Left ventricle myocardium inferior (tissue), 1 donor: ENCODE measurements around the gene PPP1R15B. TPM values are rescaled to one million over a fixed set of nuclear protein-coding genes. Genes with fewer than 3 reads are reported as not detected.

Source experiments
- DNase-seq: peaks from one replicate; pipeline ENCODE4 v3.0.0-alpha.2; 2020
- H3K27ac ChIP-seq: fragments of 200-600 bp; replicated peaks from 2 replicates; pipeline ENCODE4 v1.8.0; 2021
- H3K27me3 ChIP-seq: fragments of 200-600 bp; 2 replicates; pipeline ENCODE4 v1.8.0; 2021; ENCODE audit warnings: low read depth
- H3K36me3 ChIP-seq: fragments of 200-600 bp; 2 replicates; pipeline ENCODE4 v1.8.0; 2021
- H3K4me1 ChIP-seq: fragments of 200-600 bp; 2 replicates; pipeline ENCODE4 v1.8.0; 2021
- H3K4me3 ChIP-seq: fragments of 200-600 bp; 2 replicates; pipeline ENCODE4 v1.8.0; 2021; ENCODE audit warnings: mild to moderate bottlenecking, moderate library complexity
- H3K9me3 ChIP-seq: fragments of 200-600 bp; replicated peaks from 2 replicates; pipeline ENCODE4 v1.8.0; 2021
- intact Hi-C: fragments of 100-400 bp; cut with micrococcal nuclease; formaldehyde crosslinking; loops from one replicate; pipeline ENCODE4 v1.11.0; 2022
- total RNA-seq: library from RNA; stranded (reverse); fragmentation: NEBNext Ultra II Directional; extraction: Animal tissue kit (Norgen Biotek cat#: 25700); gene quantifications from one replicate; pipeline ENCODE4 v1.2.1, GENCODE V29; 2021
- TF ChIP-seq, protein P1 (sequence below): fragments of 200-600 bp; IDR thresholded peaks from 2 replicates; pipeline ENCODE4 v1.8.0; 2021; ENCODE audit warnings: antibody characterized with exemption, mild to moderate bottlenecking, borderline replicate concordance
- donor health status: DM: no; HTN: yes; CAD: no; lungs with severe emphysema.

PPP1R15B gene
- total RNA-seq, 1 donor from 2014 or later: 20.5 TPM

DNA sequence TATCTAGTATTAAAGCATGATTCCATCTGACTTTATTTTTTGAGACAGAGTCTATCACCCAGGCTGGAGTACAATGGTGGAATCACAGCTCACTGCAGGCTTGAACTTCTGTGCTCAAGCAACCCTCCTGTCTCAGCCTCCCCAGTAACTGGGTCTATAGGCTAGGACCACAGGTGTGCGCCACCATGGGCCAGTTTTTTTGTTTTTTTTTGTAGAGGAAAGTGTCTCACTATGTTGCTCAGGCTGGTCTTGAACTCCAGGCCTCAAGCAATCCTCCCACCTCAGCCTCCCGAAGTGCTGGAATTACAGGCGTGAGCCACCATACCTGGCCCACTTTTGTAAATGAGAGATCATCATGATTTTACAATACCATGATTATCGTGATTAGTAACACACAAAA lies 9.2 kb downstream of the PPP1R15B start:
- no peak overlapping the region for H3K4me3 ChIP-seq
- H3K27me3 ChIP-seq: no peaks in the 10 kb centered on the region
- intact Hi-C loops: no loop called here
- DNase-seq: no peak
- peaks cover 41% of the 10 kb centered on the region for H3K4me1 ChIP-seq
- H3K36me3 ChIP-seq: peaks cover 70% of the 10 kb centered on the region
- H3K27ac ChIP-seq: no peak overlapping the region
- TF ChIP-seq, protein P1, sequence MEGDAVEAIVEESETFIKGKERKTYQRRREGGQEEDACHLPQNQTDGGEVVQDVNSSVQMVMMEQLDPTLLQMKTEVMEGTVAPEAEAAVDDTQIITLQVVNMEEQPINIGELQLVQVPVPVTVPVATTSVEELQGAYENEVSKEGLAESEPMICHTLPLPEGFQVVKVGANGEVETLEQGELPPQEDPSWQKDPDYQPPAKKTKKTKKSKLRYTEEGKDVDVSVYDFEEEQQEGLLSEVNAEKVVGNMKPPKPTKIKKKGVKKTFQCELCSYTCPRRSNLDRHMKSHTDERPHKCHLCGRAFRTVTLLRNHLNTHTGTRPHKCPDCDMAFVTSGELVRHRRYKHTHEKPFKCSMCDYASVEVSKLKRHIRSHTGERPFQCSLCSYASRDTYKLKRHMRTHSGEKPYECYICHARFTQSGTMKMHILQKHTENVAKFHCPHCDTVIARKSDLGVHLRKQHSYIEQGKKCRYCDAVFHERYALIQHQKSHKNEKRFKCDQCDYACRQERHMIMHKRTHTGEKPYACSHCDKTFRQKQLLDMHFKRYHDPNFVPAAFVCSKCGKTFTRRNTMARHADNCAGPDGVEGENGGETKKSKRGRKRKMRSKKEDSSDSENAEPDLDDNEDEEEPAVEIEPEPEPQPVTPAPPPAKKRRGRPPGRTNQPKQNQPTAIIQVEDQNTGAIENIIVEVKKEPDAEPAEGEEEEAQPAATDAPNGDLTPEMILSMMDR: no peak
- H3K9me3 ChIP-seq: no peaks in the 10 kb centered on the region

DNA sequence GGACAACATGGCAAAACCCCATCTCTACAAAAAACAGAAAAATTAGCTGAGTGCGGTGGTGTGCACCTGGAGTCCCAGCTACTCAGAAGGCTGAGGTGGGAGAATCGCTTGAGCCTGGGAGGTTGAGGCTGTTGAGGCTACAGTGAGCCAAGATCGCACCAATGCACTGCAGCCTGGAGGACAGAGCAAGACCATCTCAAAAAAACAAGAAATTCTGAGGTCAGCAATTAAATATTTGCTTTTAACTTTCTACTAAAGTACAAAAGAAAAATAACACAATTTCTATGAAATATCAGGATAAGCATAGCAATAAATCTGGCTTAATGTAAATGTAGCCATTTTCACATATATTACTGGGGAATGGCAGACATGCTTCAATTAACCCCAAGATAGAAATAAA lies 9.9 kb downstream of the PPP1R15B start:
- H3K9me3 ChIP-seq: no peaks in the 10 kb centered on the region
- DNase-seq: no peak
- intact Hi-C loops: no loop called here
- H3K27ac ChIP-seq: no peak overlapping the region
- peaks cover 34% of the 10 kb centered on the region for H3K4me1 ChIP-seq
- peaks cover 70% of the 10 kb centered on the region for H3K36me3 ChIP-seq
- no peaks in the 10 kb centered on the region for H3K27me3 ChIP-seq
- no peak overlapping the region for H3K4me3 ChIP-seq
- TF ChIP-seq, protein P1: no peak

DNA sequence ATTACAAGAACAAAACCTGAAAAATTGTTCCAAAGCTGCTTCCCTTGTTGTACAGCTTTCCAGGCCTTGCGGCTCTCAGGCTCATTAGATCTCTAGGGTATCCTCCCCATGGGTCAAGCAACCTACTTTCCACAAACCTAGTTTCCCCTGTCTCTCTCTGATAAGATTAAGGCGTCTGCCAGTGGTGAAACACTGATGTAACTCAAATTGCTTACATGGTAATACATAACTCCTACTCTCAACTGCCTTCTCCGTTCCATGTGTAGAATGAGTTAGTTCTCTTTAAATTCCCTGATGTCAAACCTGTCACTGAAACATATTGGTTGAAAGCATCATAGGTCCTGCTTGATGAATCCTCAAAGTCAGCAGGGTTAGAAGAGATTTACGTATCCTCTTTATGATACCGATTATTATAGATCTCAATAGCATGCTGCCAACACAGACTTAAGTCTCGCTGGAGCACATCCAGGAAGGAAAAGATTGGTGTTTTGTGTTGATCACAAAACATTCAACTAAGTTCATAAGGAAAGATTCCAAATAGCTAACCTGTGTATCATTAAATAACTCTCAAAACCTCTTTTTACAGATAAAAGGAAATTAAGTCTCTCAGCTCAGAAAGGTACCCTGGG lies 10.6 kb downstream of the PPP1R15B start:
- H3K36me3 ChIP-seq: peaks cover 68% of the 10 kb centered on the region
- TF ChIP-seq, protein P1: no peak
- intact Hi-C loops: no loop called here
- peaks cover 27% of the 10 kb centered on the region for H3K4me1 ChIP-seq
- H3K4me3 ChIP-seq: no peak overlapping the region
- no peaks in the 10 kb centered on the region for H3K27me3 ChIP-seq
- H3K27ac ChIP-seq: no peak overlapping the region
- no peak for DNase-seq
- no peaks in the 10 kb centered on the region for H3K9me3 ChIP-seq

DNA sequence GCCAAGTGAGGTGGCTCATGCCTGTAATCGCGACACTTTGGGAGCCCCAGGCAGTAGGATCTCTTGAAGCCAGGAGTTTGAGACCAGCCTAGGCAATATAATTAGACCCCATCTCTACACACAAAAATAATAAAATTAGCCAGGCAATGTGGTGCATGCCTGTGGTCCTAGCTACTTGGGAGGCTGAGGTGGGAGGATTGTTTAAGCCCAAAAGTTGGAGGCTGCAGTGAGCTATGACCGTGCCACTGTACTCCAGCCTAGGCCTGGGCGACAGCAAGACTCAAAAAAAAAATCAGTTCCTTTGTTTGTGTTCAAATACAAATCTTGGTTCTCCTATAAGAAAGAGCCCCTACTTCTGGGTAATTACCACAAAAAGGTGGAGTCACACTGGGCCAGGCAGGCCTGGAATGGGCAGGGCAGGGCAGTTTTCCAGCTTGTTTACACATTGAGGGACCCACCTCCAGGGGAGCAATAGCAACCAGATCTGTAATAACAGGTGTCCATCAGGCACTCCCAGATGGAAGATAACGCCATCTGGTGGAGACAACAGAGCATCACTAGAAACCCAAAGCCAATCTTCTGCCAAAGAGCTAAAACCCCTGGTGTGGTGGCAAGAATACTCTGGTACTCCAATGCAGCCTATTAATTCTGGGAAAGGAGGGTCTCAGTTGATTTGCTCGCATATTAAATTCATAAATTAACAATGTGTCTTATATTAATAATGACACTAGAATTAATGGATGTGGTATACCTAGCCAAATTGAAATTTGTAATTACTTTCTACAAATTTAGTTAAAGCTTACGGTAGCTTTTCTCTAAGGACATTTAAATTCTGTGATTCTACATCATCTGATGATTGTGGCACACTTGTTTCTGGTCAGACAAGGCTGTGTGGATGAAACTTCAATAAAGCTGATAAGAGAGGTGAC lies 13.2 kb downstream of the PPP1R15B start:
- intact Hi-C loops: loop anchor here (10.0 kb wide), 1 partner anchor 234 kb away; the partner anchor contains the start of gene REN
- H3K27ac ChIP-seq: no peak overlapping the region
- H3K4me1 ChIP-seq: peaks cover 4% of the 10 kb centered on the region
- DNase-seq: no peak
- TF ChIP-seq, protein P1: peak; percentile 87
- H3K27me3 ChIP-seq: no peaks in the 10 kb centered on the region
- H3K36me3 ChIP-seq: peaks cover 43% of the 10 kb centered on the region
- no peaks in the 10 kb centered on the region for H3K9me3 ChIP-seq
- no peak overlapping the region for H3K4me3 ChIP-seq

DNA sequence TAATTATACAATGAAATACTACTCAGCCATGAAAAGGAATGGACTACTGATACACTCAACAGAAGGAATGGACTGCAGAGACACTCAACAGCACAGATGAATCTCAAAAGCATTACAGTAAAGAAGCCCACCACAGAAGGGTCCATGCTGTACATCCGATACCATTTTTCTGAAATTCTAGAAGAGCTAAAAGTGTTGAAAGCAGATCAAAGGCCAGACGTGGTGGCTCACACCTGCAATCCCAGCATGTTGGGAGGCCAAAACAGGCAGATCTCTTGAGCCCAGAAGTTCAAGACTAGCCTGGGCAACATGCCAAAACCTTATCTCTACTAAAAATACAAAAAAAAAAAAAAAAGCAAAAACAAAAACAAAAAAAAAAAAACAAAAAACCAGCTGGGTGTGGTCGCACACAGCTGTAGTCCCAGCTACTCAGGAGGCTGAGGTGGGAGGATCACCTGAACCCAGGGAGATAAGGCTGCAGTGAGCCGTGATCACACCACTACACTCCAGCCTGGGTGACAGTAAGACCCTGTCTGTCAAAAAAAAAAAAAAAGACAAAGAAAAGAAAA lies 15.5 kb downstream of the PPP1R15B start:
- H3K4me3 ChIP-seq: no peak overlapping the region
- H3K36me3 ChIP-seq: peaks cover 23% of the 10 kb centered on the region
- peaks cover 4% of the 10 kb centered on the region for H3K4me1 ChIP-seq
- TF ChIP-seq, protein P1: no peak
- DNase-seq: no peak
- no peaks in the 10 kb centered on the region for H3K9me3 ChIP-seq
- H3K27ac ChIP-seq: no peak overlapping the region
- intact Hi-C loops: loop anchor here (10.0 kb wide), 1 partner anchor 231 kb away; the partner anchor contains the start of gene REN
- no peaks in the 10 kb centered on the region for H3K27me3 ChIP-seq
